DMS 273 (cell line): ENCODE data around the gene CTCF.
A peak's percentile ranks its signal among the peaks of the same experiment; 100 is the strongest.

ENCODE experiments used
- DNase-seq: peaks from one replicate; lab custom pipeline; 2025; ENCODE audit not compliant: unreplicated experiment; lab: John Stamatoyannopoulos, UW

CTCF gene

GRCh38 chr16:67663151-67663876 is 101.0 kb downstream of the CTCF start:
- DNase-seq: peak; percentile 54

- no peak for DNase-seq
These were observed 101.5 kb downstream of the CTCF start for GRCh38 chr16:67663877-67664222.

GRCh38 chr16:67664258-67664657 is 101.9 kb downstream of the CTCF start:
- no peak for DNase-seq

- DNase-seq: no peak
These were observed 102.5 kb downstream of the CTCF start for GRCh38 chr16:67664871-67665270.

- DNase-seq: no peak
These were observed 103.3 kb downstream of the CTCF start for GRCh38 chr16:67665598-67665997.

GRCh38 chr16:67666032-67666551 is 103.8 kb downstream of the CTCF start:
- peak; percentile 71 for DNase-seq

GRCh38 chr16:67666559-67667452 is 104.5 kb downstream of the CTCF start, which contains the start of the genes C16orf86 and ENKD1:
Gene C16orf86, plus strand, starts transcription at chr16:67666814. Its CDS starts 157 bp downstream, at chr16:67666971.
Gene ENKD1, minus strand, starts transcription at chr16:67666750. Its CDS starts 308 bp downstream, at chr16:67666442.
- DNase-seq: peak; percentile 93

- no peak for DNase-seq
These were observed 105.1 kb downstream of the CTCF start for GRCh38 chr16:67667453-67667816.

- DNase-seq: peak; percentile 99
These were observed 105.6 kb downstream of the CTCF start for GRCh38 chr16:67667817-67668494.

GRCh38 chr16:67668495-67669157 is 106.3 kb downstream of the CTCF start:
- no peak for DNase-seq

GRCh38 chr16:67669499-67670101 is 107.3 kb downstream of the CTCF start:
- no peak for DNase-seq

- DNase-seq: no peak
These were observed 110.0 kb downstream of the CTCF start for GRCh38 chr16:67672306-67672705.

- peak; percentile 85 for DNase-seq
These were observed 110.7 kb downstream of the CTCF start for GRCh38 chr16:67672739-67673662.

- peak; percentile 63 for DNase-seq
These were observed 111.6 kb downstream of the CTCF start for GRCh38 chr16:67673712-67674580.

- DNase-seq: no peak
These were observed 112.7 kb downstream of the CTCF start for GRCh38 chr16:67674851-67675578.

- DNase-seq: no peak
These were observed 113.2 kb downstream of the CTCF start for GRCh38 chr16:67675579-67675935.

- no peak for DNase-seq
These were observed 113.7 kb downstream of the CTCF start for GRCh38 chr16:67675999-67676398.

- DNase-seq: no peak
These were observed 114.2 kb downstream of the CTCF start for GRCh38 chr16:67676516-67676915.
